GM18502 (cell line): ENCODE data around the gene DNAH1.
"Not testable (repeated sequence)": the region's sequence is repeated elsewhere in the genome, so short reads cannot be mapped to it uniquely, and the experiment has no call there.

Source experiments
- ATAC-seq: cut with Tn5 transposase; IDR thresholded peaks from one replicate; pipeline ENCODE4 v1.9.1; 2021; ENCODE audit warnings: mild to moderate bottlenecking; ENCODE audit not compliant: unreplicated experiment, poor library complexity

The DNAH1 gene

DNA sequence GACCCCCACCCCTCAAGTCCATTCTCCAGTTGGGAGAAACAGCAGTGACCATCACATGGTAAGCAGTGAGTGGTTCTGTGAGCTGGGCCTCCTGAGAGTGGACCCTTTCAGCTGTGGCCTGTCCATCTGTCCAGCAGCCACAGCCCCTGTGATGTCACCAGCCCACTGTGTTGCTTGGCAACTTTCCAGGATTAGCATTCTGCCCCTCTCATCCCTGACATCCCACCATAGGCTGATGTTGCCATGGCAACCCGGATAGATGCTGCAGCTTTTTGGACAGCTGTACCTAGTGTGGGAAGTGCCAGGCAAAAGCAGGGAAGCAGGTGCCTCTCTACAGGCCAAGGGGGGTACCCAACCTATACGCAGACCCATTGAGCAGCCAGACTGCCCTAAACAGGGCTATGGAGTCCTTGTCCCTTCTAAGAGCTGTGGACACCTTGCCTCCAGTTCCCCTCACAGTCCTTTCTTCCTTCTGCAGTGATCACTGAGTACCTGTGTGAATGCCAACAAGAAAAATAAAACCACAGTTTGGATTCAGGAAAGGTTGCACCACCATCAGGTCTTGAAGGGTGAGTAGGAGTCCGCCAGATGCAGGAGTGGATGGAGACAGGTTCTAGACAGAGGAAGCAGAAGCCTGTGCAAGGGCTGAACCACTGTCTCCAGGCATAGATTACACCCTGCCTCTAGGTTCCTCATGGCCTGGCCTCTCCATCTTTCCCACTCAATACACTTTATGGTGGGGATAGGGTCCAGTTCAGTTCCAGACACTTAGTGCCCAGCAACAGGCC is at the start of gene DNAH1:
DNAH1 (plus strand) TSS at position 343 of the 788 bp plus-strand sequence. CDS start 6,124 bp downstream, outside the sequence.
- ATAC-seq: no peak

DNA sequence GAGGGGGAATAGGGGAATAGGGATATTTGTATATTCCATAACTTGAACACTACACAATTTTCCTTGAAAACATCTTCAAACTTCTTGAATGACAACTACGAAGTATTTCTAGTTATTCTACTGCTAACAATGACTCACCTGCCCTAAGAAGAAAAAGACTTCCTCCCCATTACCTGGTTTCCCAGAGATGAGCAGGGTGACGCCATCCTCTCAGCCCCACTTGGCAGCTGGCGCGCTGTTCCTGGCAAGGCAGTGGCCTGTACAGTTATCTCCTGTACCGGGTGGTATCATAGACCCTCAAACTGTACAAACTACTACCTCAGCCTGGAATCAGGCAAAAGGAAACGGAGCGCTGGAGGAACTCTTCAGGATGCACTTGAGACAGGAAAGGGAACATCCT is 48.1 kb upstream of the DNAH1 start:
- no peak for ATAC-seq

DNA sequence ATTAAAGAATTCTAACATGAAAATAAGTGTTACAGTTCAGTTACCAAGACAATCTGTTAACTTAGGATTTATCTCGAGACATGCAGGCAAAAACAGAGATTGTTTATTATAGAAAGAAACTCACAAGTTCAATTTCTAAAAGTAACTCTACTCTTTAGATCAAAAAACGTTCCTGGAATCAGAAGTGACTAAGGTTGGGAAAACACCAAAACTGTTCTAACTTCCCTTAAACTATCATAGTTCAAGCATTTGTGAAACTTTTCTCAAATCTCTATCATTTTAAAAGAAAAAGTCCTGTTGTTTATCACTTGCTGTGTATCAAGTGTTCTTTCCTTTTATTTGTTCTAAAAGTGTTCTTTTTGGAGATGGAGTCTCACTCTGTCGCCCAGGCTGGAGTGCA is 46.3 kb upstream of the DNAH1 start:
- ATAC-seq: no peak

DNA sequence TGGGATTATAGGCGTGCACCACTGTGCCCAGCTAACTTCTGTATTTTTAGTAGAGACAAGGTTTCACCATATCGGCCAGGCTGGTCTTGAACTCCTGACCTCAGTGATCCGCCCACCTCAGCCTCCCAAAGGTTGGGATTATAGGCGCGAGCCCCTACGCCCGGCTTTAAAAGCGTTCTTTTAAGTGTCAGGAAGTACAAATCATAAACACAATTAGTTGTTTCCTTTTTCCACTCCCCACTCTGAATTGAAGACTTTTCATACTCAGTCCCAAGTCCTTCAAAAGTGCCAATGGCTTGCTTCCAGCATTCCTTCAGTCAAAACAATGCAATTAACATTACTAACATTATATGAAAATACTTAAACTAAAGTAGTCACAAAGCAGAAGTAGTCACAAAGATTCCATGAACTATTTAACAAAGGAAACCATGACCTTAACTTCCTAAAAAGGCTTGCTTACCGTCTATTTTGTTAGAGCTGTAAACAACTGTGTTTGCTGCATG is 45.8 kb upstream of the DNAH1 start:
- no peak for ATAC-seq

DNA sequence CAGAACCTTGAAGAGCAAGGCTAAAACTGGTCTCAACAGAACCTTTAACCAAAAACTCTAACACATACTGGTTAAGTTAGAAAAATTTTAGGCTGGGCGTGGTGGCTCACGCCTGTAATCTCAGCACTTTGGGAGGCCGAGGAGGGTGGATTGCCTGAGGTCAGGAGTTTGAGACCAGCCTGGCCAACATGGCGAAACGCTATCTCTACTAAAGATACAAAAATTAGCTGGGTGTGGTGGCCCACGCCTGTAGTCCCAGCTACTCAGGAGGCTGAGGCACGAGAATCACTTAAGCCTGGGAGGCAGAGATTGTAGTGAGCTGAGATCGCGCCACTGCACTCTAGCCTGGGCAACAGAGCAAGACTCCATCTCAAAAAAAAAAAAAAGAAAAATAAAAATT is 43.9 kb upstream of the DNAH1 start:
- ATAC-seq: not testable (repeated sequence)

DNA sequence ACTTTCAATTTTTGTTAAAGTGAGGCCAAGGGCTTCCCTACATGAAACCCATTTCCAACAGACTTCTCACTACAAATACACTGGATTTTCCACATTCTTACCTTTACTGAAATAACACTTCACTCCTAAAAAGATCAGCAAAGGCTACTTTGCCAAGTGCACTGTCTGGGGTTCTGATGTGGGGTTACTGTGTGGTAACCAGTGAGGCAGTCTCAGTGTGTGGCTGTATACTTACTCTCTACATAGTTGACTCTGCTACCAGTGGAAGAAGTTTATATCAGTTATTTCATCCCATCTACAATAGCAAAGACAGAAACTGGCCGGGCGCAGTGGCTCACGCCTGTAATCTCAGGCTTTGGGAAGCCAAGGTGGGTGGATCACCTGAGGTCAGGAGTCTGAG is 43.3 kb upstream of the DNAH1 start:
- no peak for ATAC-seq

DNA sequence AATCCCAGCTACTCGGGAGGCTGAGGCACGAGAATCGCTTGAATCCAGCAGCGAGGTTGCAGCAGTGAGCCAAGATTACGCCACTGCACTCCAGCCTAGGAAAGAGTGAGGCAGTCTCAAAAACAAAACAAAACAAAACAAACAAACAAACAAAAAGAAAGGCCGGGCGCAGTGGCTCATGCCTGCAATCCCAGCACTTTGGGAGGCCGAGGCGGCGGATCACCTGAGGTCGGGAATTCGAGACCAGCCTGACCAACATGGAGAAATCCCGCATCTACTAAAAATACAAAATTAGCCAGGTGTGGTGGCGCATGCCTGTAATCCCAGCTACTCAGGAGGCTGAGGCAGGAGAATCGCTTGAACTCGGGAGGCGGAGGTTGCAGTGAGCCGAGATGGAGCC is 41.3 kb upstream of the DNAH1 start:
- ATAC-seq: not testable (repeated sequence)

DNA sequence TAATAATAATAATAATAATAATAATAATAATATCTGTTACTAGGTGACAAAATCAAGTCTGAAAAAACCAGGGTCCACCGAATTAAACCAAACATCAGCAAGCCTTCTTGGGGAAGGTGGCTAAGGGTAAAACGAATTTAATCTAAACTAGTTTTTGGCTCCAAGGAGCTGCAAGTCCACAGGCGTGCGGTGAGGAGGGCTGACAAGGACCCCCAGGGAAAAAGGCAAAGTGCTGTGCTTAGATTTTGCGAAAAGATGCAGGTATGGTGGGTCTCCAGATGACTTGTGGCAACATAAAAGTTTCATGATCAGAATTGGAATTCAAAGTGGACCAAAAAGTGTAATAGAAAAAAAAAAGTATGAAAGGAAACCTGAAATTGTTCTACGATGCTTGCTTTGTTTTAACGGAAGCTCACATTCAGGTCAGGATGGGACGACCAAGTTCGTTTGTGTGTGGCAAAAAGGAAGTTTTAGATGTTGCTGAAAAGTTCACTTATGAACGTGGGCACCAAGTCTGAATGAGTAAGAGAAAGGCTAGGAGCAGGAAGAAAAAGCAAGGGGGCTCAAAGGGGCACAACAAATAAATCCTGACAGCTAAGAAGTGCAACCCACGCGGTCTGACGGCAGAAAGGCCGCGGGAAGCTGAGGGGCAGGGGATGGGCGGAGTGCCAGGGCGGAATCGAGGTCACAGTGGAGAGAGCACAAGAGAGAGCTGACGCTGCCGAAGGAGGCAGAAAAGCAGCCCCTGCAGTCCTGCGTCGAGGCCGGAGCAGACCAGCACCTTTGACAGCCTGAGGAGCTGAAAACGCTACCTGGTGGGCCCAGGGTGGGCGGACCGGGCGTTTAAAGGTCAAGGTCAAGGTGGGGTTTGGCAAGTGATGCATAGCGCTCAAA is 38.8 kb upstream of the DNAH1 start:
- no peak for ATAC-seq

DNA sequence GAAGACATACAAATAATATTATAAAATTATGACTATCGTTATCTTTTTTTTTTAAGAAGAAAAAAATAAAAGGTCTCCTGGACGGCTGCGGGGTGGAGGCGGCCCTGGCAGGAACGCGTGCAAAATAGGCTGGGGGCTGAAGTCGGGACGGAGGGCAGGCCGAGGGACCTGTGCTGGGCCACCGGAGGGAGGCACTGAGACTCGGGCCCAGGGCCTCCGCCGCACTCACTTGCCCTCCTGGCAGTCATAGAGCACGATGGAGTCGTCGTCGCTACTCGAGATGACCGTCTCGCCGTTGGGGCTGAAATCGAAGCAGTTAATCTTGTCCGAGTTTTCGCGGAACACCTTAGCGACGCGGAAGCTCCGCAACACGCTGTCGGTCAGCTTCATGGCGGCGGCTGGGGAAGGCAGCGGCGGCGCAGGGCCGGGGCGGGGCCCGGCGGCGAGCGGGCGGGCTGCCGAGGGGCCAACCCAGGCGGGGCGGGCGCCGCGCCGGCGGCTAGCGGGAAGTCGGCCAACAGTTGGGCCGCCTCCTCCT is 38.1 kb upstream of the DNAH1 start:
- ATAC-seq: peak; percentile 62

DNA sequence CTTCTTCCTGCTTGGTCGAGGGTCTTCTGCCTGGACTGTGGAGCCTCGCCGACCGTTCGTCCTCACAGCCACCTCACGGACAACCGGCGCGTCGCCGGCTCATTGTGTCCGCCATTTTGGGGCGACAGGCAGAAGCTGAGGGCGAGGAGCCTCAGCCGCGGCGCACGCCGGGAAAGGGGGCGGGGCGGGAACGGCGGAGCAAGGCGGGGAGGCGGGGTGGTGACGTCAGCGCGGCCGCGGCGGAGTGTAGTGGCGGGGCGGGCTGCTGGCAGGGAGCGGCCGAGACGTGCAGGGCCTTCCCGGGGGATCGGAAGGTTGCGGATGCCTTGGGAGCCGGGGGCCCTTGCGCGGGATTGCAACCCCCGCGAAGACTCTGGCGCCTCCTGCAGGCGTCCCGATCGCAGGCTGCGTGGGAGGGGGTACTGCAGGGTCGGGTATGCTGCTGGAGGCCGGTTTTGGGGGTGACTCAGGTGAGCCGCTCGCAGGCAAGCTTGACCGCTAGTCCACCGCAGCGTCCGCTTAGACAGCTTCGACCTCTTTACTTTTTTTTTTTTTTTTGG is 37.5 kb upstream of the DNAH1 start, which contains the start of gene WDR82:
WDR82 (minus strand) TSS at position 140 of the 560 bp plus-strand sequence. CDS start 288 bp downstream, outside the sequence.
- peak; percentile 78 for ATAC-seq

DNA sequence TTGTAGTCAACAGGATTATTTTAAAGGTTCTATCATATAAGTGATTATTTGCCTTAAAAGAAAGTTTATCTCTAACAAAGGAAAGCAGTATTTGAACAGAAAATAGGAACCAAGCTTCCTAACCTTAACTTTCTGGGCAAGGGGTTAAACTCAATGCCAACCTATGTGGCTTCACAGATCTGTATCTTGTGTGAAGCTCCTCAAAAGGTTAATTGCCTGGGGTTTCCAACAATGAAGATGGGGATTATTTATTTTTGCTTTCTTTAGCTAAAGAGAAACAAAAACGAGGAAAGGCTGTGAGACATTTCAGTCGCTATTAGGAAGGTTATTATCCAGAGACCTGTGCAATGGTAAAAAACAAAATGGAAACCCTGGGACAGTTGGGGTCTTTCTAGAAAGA is 36.5 kb upstream of the DNAH1 start:
- ATAC-seq: no peak

DNA sequence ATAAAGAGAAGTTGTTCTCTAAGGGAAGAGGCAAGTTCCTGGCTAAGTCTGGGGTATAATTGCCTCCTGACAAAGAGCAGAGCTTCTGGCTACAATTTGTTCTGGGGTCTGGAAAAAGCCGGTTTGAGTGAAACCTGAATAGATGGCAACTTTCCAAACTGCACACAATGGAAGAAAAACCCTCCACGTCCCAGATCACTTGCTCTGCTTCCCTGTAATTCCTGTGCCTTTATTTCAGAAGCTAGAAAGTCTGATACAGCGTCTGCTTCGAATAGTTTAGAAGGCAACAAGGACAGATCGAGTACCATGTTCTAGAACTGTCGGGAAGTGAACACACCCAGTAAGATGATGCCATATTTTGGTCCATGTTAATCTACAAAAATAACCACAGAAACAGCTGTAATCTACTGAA is 36.1 kb upstream of the DNAH1 start:
- no peak for ATAC-seq

DNA sequence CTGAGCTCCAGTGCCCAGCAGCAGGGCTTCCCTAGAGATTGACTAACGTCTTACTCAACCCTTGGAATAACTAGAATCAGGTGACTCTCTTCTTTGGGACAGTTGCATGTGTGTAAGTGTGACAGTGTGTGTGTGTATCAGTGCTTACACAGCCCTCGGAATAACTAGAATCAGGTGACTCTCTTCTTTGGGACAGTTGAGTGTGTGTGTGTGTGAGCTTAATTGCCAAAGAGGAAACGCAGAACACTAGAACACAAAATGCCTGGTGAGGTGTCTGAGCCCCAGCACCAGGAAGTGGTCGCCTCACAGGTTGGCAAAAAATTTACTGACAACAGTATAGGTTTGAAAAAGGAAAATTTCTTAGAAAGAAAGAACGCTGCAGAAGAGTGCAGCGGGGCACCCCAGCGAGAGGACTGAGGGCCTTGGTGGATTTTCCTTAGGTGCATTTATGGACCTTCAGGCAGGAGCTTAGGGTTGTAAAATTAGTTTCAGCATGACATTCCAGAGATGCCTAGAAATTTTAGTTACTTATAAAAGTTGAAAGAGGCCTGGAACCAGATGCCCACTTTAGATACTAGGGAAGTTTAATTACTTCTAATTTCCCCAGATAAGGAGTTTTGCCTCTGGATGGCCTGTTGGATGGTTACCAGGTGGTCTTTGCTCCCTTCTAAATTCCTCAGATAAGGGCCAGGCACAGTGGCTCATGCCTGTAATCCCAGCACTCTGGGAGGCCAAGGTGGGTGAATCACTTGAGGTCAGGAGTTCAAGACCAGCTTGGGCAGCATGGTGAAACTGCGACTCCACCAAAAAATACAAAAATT is 33.9 kb upstream of the DNAH1 start:
- no peak for ATAC-seq

DNA sequence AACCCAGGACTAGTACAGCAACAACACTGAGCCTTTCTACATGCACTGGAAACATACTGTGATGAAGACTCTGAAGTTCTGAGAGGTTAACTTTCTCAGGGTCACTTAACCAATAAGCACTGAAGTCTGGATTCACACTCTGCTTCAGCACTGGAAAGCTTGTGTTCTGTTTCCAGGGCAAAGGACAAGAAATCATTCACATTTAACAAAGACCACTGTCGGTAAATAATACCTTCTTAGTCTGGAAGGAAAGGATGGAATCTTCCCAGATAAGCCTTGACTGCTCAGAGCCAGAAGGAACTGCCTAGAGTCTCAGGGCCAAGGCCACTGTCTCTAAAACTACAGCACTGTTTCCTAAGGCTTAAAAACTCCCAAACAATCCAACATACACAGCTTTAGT is 32.8 kb upstream of the DNAH1 start:
- ATAC-seq: no peak

DNA sequence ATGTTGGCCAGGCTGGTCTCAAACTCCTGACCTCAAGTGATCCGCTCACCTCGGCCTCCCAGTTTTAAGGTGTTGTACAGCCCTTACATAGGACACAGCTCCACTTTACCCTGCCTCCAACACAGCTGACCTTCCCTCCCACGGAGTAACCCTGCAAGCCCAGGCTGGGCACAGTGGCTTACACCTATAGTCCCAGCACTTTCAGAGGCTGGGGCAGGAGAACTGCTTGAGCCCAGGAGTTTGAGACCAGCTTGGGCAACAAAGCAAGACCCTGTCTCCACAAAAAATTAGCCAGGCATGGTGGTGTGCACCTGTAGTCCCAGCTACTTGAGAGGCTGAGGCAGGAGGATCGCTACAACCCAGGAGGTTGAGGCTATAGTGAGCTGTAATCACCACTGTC is 32.1 kb upstream of the DNAH1 start:
- not testable (repeated sequence) for ATAC-seq

DNA sequence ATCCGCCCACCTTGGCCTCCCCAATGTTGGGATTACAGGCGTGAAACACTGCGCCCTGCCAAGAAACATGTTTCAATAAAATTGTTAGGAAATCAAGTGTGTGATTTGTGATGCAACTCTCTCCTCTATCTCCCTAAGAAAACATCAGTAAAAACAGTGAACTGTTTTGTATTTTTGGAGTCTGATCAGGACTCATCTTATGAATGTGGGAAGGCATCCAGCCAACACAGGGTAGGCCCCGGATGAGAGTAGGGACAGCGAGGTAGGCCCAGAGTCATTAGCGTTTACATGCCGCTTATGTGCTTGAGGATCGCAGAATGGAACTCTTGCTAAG is 29.4 kb upstream of the DNAH1 start:
- no peak for ATAC-seq

DNA sequence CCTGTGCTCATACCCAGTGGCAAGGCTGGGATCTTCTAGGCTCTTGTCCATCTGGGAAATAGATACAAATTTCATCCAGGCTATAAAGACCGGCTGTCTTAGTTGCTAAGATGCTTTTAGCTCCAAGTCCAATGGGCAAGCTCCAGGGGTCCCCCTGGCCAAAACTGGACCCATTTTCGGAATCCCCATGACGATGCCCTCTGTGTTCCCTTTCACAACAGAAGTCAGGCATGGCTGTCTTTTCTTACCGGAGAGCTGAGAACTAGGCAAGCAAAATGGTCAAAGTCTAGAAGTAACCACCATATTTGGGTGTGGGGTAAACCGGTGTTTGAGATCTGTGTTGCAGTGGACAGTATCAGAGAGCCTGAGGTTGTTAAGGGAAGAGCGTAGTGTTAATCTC is 27.4 kb upstream of the DNAH1 start:
- no peak for ATAC-seq

DNA sequence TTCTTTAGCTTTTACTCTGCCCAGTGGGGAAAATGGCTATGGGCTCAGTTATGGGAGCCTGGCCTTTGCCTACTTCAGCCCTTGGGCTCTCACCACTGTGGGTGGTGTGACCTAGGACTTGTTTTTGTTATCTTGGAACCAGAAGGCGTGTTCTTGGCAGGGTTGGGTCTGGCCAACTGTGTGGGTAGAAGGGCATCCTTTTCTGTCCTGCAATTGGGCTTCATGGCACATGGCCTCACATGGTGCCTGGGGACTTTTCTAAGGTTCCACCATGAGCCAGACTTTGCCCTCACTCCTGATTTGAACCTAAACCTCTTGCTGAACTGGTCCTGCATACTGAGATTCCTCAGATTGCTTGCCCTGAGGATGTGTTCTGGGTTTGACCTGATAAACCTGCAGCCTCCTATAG is 26.8 kb upstream of the DNAH1 start:
- ATAC-seq: no peak

DNA sequence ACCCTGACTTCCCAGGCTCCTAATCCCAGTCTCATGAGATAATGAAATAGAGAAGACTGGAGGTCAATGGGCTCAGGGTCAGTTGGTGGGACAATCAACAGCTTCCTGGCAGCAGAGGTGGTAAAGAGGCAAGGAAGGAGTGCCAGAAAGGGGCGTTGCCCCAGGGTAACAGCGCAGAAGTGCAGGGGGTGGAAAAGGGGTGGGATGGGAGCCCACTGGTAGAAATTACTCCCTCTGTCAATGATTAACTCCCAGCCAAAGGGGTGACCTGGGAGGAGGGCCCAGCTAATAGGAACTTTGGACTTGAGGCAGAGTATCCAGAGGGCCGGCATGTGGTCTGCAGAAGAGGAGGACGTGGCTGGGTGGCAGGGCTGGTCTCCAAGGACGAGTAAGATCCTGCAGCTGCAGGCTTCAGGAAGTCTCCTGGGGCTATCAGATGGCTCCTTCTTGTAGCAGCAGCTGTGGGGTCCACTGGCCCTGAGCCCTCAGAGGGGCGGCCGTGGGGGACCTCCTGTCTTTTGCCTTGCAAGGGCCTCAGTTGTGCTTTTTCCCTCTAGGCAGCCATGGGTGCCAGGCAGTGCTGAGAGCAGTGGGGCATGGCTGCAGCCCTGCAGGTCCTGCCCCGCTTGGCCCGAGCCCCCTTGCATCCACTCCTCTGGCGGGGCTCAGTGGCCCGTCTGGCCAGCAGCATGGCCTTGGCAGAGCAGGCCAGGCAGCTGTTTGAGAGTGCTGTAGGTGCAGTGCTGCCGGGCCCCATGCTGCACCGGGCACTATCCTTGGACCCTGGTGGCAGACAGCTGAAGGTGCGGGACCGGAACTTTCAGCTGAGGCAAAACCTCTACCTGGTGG is 26.1 kb upstream of the DNAH1 start:
- ATAC-seq: no peak
